IMR-90 (cell line): Measurements from ENCODE around the gene LDLRAD3. TPM values are rescaled to one million over a fixed set of nuclear protein-coding genes. Genes with fewer than 3 reads are reported as not detected.

Experiments
- ATAC-seq: fragments of 200-7000 bp; cut with Tn5 transposase; 2 replicates; pipeline ENCODE4 v1.9.1; 2020; ENCODE audit warnings: low read depth, mild to moderate bottlenecking, moderate library complexity
- BruUV-seq: library from RNA; stranded (reverse); fragments of 400-500 nt; replicated peaks from 2 replicates; lab custom pipeline; 2021; lab: Mats Ljungman, UMichigan
- CTCF ChIA-PET: fragments of 300-600 bp; formaldehyde crosslinking; extraction: SDS; loops from one replicate; lab custom pipeline; 2021; ENCODE audit warnings: antibody characterized with exemption; lab: Yijun Ruan, JAX
- POLR2A ChIA-PET: fragments of 300-600 bp; sonication (Branson Sonifier 250); formaldehyde crosslinking; loops from one replicate; lab custom pipeline; 2022; ENCODE audit warnings: antibody characterized with exemption; ENCODE audit not compliant: unreplicated experiment; lab: Charles Lee
- DNase-seq: peaks from one replicate; pipeline ENCODE4 v3.0.0; 2013
- H2AFZ ChIP-seq: replicated peaks from 2 replicates; pipeline ENCODE3; 2013; ENCODE audit warnings: low read length, mild to moderate bottlenecking; ENCODE audit not compliant: poor library complexity
- H2AK5ac ChIP-seq: 2 replicates; pipeline ENCODE4 v1.6.1; 2013; ENCODE audit warnings: low read depth, low read length, inconsistent platforms
- H2AK9ac ChIP-seq: replicated peaks from 2 replicates; pipeline ENCODE3; 2013; ENCODE audit warnings: mild to moderate bottlenecking, low read depth, low read length, moderate library complexity; ENCODE audit not compliant: poor library complexity
- H2BK120ac ChIP-seq: 2 replicates; pipeline ENCODE4 v1.6.1; 2013; ENCODE audit warnings: low read depth, low read length, inconsistent platforms
- H2BK15ac ChIP-seq: 3 replicates; pipeline ENCODE4 v1.6.1; 2013; ENCODE audit warnings: low read depth, low read length, inconsistent platforms
- H2BK20ac ChIP-seq: 2 replicates; pipeline ENCODE4 v1.6.1; 2013; ENCODE audit warnings: low read depth, mild to moderate bottlenecking, inconsistent platforms, low read length, moderate library complexity
- H2BK5ac ChIP-seq: 2 replicates; pipeline ENCODE4 v1.6.1; 2013; ENCODE audit warnings: mild to moderate bottlenecking, low read depth, low read length, inconsistent platforms; ENCODE audit not compliant: poor library complexity, severe bottlenecking
- H3K14ac ChIP-seq: replicated peaks from 2 replicates; pipeline ENCODE4 v1.6.1; 2013; ENCODE audit warnings: low read depth, low read length, inconsistent platforms
- H3K18ac ChIP-seq: 2 replicates; pipeline ENCODE4 v1.6.1; 2013; ENCODE audit warnings: low read depth, low read length, control low read depth
- H3K23ac ChIP-seq: 2 replicates; pipeline ENCODE4 v1.6.1; 2013; ENCODE audit warnings: low read depth, low read length, inconsistent platforms
- H3K27ac ChIP-seq: 2 replicates; pipeline ENCODE4 v1.5.1; 2013; ENCODE audit warnings: mild to moderate bottlenecking, control low read depth, low read length; ENCODE audit not compliant: insufficient read depth
- H3K27me3 ChIP-seq: 2 replicates; pipeline ENCODE4 v1.6.1; 2013; ENCODE audit warnings: low read length; ENCODE audit not compliant: control insufficient read depth, insufficient read depth
- H3K36me3 ChIP-seq: 2 replicates; pipeline ENCODE4 v1.6.1; 2013; ENCODE audit warnings: low read length, mixed read lengths; ENCODE audit not compliant: control insufficient read depth, insufficient read depth
- H3K4ac ChIP-seq: 2 replicates; pipeline ENCODE4 v1.6.1; 2013; ENCODE audit warnings: low read depth, low read length, inconsistent platforms
- H3K4me1 ChIP-seq: 2 replicates; pipeline ENCODE4 v1.6.1; 2013; ENCODE audit warnings: low read length, mixed read lengths; ENCODE audit not compliant: control insufficient read depth, insufficient read depth
- H3K4me2 ChIP-seq: 2 replicates; pipeline ENCODE4 v1.6.1; 2013; ENCODE audit warnings: low read depth, mild to moderate bottlenecking, control low read depth, low read length, moderate library complexity
- H3K4me3 ChIP-seq: 2 replicates; pipeline ENCODE4 v1.5.1; 2013; ENCODE audit warnings: low read depth, mild to moderate bottlenecking, control low read depth, low read length, moderate library complexity; ENCODE audit not compliant: insufficient read depth
- H3K56ac ChIP-seq: 2 replicates; pipeline ENCODE4 v1.6.1; 2013; ENCODE audit warnings: low read length, inconsistent platforms; ENCODE audit not compliant: insufficient read depth; ENCODE audit errors: extremely low read depth
- H3K79me1 ChIP-seq, 2 experiments: 2 replicates each; pipeline ENCODE4 v1.6.1; 2013; ENCODE audit warnings: low read length in 2 of 2, inconsistent platforms in 1 of 2, low read depth in 1 of 2
- H3K9ac ChIP-seq: 2 replicates; pipeline ENCODE4 v1.6.1; 2013; ENCODE audit warnings: low read depth, low read length, control low read depth
- H3K9me1 ChIP-seq: 2 replicates; pipeline ENCODE4 v1.6.1; 2013; ENCODE audit warnings: low read length, inconsistent platforms; ENCODE audit not compliant: insufficient read depth
- H3K9me3 ChIP-seq: 2 replicates; pipeline ENCODE4 v1.6.1; 2013; ENCODE audit warnings: low read length; ENCODE audit not compliant: control insufficient read depth, insufficient read depth
- H4K20me1 ChIP-seq: 2 replicates; pipeline ENCODE4 v1.6.1; 2013; ENCODE audit warnings: low read length, inconsistent platforms; ENCODE audit not compliant: insufficient read depth
- H4K5ac ChIP-seq: 2 replicates; pipeline ENCODE4 v1.6.1; 2013; ENCODE audit warnings: mild to moderate bottlenecking, low read depth, low read length, control low read depth
- H4K8ac ChIP-seq, 2 experiments: 2 replicates each; pipeline ENCODE4 v1.6.1; 2013; ENCODE audit warnings: low read depth in 2 of 2, low read length in 2 of 2, control low read depth in 1 of 2, inconsistent platforms in 1 of 2
- H4K91ac ChIP-seq: 2 replicates; pipeline ENCODE4 v1.6.1; 2013; ENCODE audit warnings: low read depth, low read length, inconsistent platforms; ENCODE audit not compliant: insufficient read depth
- BHLHE40 ChIP-seq: fragments of 150-350 bp; IDR thresholded peaks from 2 replicates; pipeline ENCODE4 v1.6.1; 2016; ENCODE audit warnings: mild to moderate bottlenecking, low read depth, low read length
- CEBPB ChIP-seq: IDR thresholded peaks from 2 replicates; pipeline ENCODE4 v1.6.1; 2012; ENCODE audit warnings: low read depth, low read length, improper control_type of control experiment
- CHD1 ChIP-seq: IDR thresholded peaks from 2 replicates; pipeline ENCODE4 v1.6.1; 2012; ENCODE audit warnings: low read depth, low read length, improper control_type of control experiment
- ELK1 ChIP-seq: fragments of 150-350 bp; IDR thresholded peaks from 2 replicates; pipeline ENCODE4 v1.6.1; 2016; ENCODE audit warnings: low read depth, mild to moderate bottlenecking, low read length, moderate library complexity, borderline replicate concordance
- FOS ChIP-seq: fragments of 150-350 bp; IDR thresholded peaks from 2 replicates; pipeline ENCODE4 v1.6.1; 2016; ENCODE audit warnings: low read depth, low read length
- MAFK ChIP-seq: IDR thresholded peaks from 2 replicates; pipeline ENCODE4 v1.6.1; 2012; ENCODE audit warnings: low read depth, low read length, improper control_type of control experiment
- MAZ ChIP-seq: IDR thresholded peaks from 2 replicates; pipeline ENCODE4 v1.6.1; 2012; ENCODE audit warnings: low read depth, mild to moderate bottlenecking, low read length, improper control_type of control experiment, moderate library complexity, borderline replicate concordance
- MXI1 ChIP-seq: IDR thresholded peaks from 2 replicates; pipeline ENCODE4 v1.6.1; 2012; ENCODE audit warnings: low read depth, mild to moderate bottlenecking, low read length, moderate library complexity, borderline replicate concordance
- NFE2L2 ChIP-seq: fragments of 150-350 bp; IDR thresholded peaks from 2 replicates; pipeline ENCODE4 v1.6.1; 2016; ENCODE audit warnings: low read depth, mild to moderate bottlenecking, low read length
- POLR2A ChIP-seq: IDR thresholded peaks from 2 replicates; pipeline ENCODE4 v1.6.1; 2012; ENCODE audit warnings: mild to moderate bottlenecking, low read depth, low read length
- RAD21 ChIP-seq: IDR thresholded peaks from 2 replicates; pipeline ENCODE4 v1.6.1; 2012; ENCODE audit warnings: low read length, improper control_type of control experiment
- RCOR1 ChIP-seq: IDR thresholded peaks from 2 replicates; pipeline ENCODE4 v1.6.1; 2012; ENCODE audit warnings: mild to moderate bottlenecking, low read length, improper control_type of control experiment; ENCODE audit not compliant: insufficient replicate concordance
- RFX5 ChIP-seq: IDR thresholded peaks from 2 replicates; pipeline ENCODE4 v1.8.0; 2012; ENCODE audit warnings: low read depth, mild to moderate bottlenecking, low read length, moderate library complexity
- SMC3 ChIP-seq: fragments of 150-350 bp; IDR thresholded peaks from 2 replicates; pipeline ENCODE4 v1.6.1; 2016; ENCODE audit warnings: low read depth, mild to moderate bottlenecking, antibody characterized with exemption, low read length, moderate library complexity
- USF2 ChIP-seq: fragments of 150-350 bp; IDR thresholded peaks from 2 replicates; pipeline ENCODE4 v1.6.1; 2017; ENCODE audit warnings: mild to moderate bottlenecking, antibody characterized with exemption, low read length, low read depth
- WGBS, 2 experiments: methylation state at CpG; one replicate each; pipeline versions ENCODE4 v1.1.5 to v1.1.7; 2013; ENCODE audit warnings: missing lambda C conversion rate in 2 of 2; ENCODE audit not compliant: insufficient read length in 1 of 2; ENCODE audit errors: extremely low coverage in 2 of 2; 5-methylcytosine and 5-hydroxymethylcytosine counted together
- dilution Hi-C: fragments of 300-500 bp; cut with HindIII; formaldehyde crosslinking; loops from one replicate; pipeline ENCODE4 v1.14.3; 2018; ENCODE audit warnings: low sequenced_read_pairs; ENCODE audit not compliant: unreplicated experiment
- in situ Hi-C: fragments of 300-500 bp; cut with MboI; formaldehyde crosslinking; loops from 3 replicates; pipeline ENCODE4 v1.14.3; 2019; ENCODE audit warnings: low sequenced_read_pairs, inconsistent platforms, mixed read lengths
- intact Hi-C: fragments of 100-400 bp; cut with micrococcal nuclease; formaldehyde crosslinking; loops from 2 replicates; pipeline ENCODE4 v1.10.0; 2022
- polyA plus RNA-seq, 3 experiments: library from polyadenylated mRNA; depleted of rRNA; stranded (reverse); fragments of >200 nt; gene quantifications; 2 replicates each; pipeline ENCODE4 v1.2.3, GENCODE V29; 2012; ENCODE audit warnings: low replicate concordance in 1 of 3
- total RNA-seq: library from RNA; depleted of rRNA; stranded (reverse); fragments of >200 nt; gene quantifications from 2 replicates; pipeline ENCODE4 v1.2.3, GENCODE V29; 2012

Gene LDLRAD3
- total and polyA plus RNA-seq, 2 of the 4 experiments (the other 2 are of a cell fraction) = 2.7 to 6.4 TPM

GRCh38 chr11:36214976-36215692 is 271.3 kb downstream of the LDLRAD3 start:
- no peak overlapping the region for H2BK15ac ChIP-seq
- H2AK5ac ChIP-seq = no peak overlapping the region
- no peaks in the 10 kb centered on the region for H3K36me3 ChIP-seq
- no peaks in the 10 kb centered on the region for H4K20me1 ChIP-seq
- H2BK20ac ChIP-seq = no peak overlapping the region
- H3K9ac ChIP-seq = no peak overlapping the region
- no peaks in the 10 kb centered on the region for H3K79me1 ChIP-seq
- BruUV-seq = no TSS peak
- WGBS, 2 experiments = 76% methylated on average over 3 of the region's 13 CpGs; no CpG with 5 or more reads in 1 of the 2 experiments
- no peak for TF ChIP-seq MXI1
- no peak for TF ChIP-seq USF2
- TF ChIP-seq CEBPB = no peak
- TF ChIP-seq ELK1 = no peak
- no peak for TF ChIP-seq POLR2A
- TF ChIP-seq SMC3 = no peak
- no peak for TF ChIP-seq RFX5
- TF ChIP-seq CHD1 = no peak
- TF ChIP-seq RCOR1 = no peak
- no peak for TF ChIP-seq FOS
- TF ChIP-seq MAFK = no peak
- no peak for TF ChIP-seq MAZ
- TF ChIP-seq NFE2L2 = no peak
- no peak for TF ChIP-seq BHLHE40
- TF ChIP-seq RAD21 = no peak
- H2AFZ ChIP-seq = no peak overlapping the region
- peaks cover 2% of the 10 kb centered on the region; the same call in 1 of the 2 replicates for H3K9me3 ChIP-seq
- no peak overlapping the region for H3K14ac ChIP-seq
- H4K5ac ChIP-seq = no peak overlapping the region
- H4K91ac ChIP-seq = no peak overlapping the region
- DNase-seq = no peak
- H3K4me1 ChIP-seq = no peaks in the 10 kb centered on the region
- H3K56ac ChIP-seq = no peak overlapping the region
- dilution Hi-C loops (no loop called here), intact Hi-C loops (no loop called here), in situ Hi-C loops (no loop called here)
- no peak overlapping the region for H2BK120ac ChIP-seq
- H3K23ac ChIP-seq = no peak overlapping the region
- no peak overlapping the region for H2BK5ac ChIP-seq
- no peak overlapping the region for H3K27ac ChIP-seq
- no peaks in the 10 kb centered on the region for H3K27me3 ChIP-seq
- no peak overlapping the region for H2AK9ac ChIP-seq
- ChIA-PET POLR2A (no interaction called here), CTCF (no interaction called here)
- H3K18ac ChIP-seq = no peak overlapping the region
- H3K4me2 ChIP-seq = no peak overlapping the region
- H3K9me1 ChIP-seq = no peaks in the 10 kb centered on the region
- H4K8ac ChIP-seq = no peak overlapping the region
- no peak for ATAC-seq
- no peak overlapping the region for H3K4me3 ChIP-seq
- no peak overlapping the region for H3K4ac ChIP-seq
